HepG2 (cell line): ENCODE results near the gene CDH13. TPM values are rescaled to one million over a fixed set of nuclear protein-coding genes. Genes with fewer than 3 reads are reported as not detected.

Source experiments
- ATAC-seq: fragments of 200-7000 bp; cut with Tn5 transposase; 3 replicates; pipeline ENCODE4 v1.9.1; 2020; ENCODE audit warnings: mild to moderate bottlenecking, moderate library complexity
- BruUV-seq: library from RNA; stranded (reverse); fragments of 400-500 nt; replicated peaks from 2 replicates; lab custom pipeline; 2021; lab: Mats Ljungman, UMichigan
- CTCF ChIA-PET: fragments of 300-600 bp; formaldehyde crosslinking; extraction: SDS; loops from one replicate; lab custom pipeline; 2021; ENCODE audit warnings: low total read pairs, inconsistent platforms, low intra/inter-chr PET ratio; lab: Yijun Ruan, JAX
- POLR2A ChIA-PET: fragments of 350-600 bp; sonication (Branson Sonifier 250); formaldehyde crosslinking; loops from one replicate; lab custom pipeline; 2020; ENCODE audit warnings: antibody characterized with exemption, inconsistent platforms; lab: Yijun Ruan, JAX
- DNase-seq: peaks from one replicate; pipeline ENCODE4 v3.0.0-alpha.2; 2015; ENCODE audit warnings: low spot score
- FAIRE-seq: peaks from 3 replicates; lab custom pipeline; 2011; peaks lifted over from hg19 to GRCh38; lab: Jason Lieb, UNC
- H2AFZ ChIP-seq: one replicate; pipeline ENCODE4 v1.6.1; 2011; ENCODE audit warnings: low read length, inconsistent platforms
- H3K27ac ChIP-seq: fragments of 300-600 bp; 3 replicates; pipeline ENCODE4 v1.8.0; 2011; ENCODE audit warnings: mixed run types, mild to moderate bottlenecking, mixed read lengths, low read length, inconsistent platforms; ENCODE audit not compliant: insufficient read depth; ENCODE audit errors: extremely low read length
- H3K27me3 ChIP-seq, 2 experiments: fragments of 200-600 bp in 1 of 2; 2 replicates in 1 of 2; 3 replicates in 1 of 2; pipeline versions ENCODE4 v1.6.0 to v1.8.0; 2011; ENCODE audit warnings: low read length in 2 of 2, mild to moderate bottlenecking in 2 of 2, moderate library complexity in 2 of 2, inconsistent platforms in 1 of 2; ENCODE audit not compliant: insufficient read depth in 2 of 2, control insufficient read depth in 1 of 2
- H3K36me3 ChIP-seq, 2 experiments: fragments of 200-600 bp in 1 of 2; replicated peaks in 1 of 2; 2 replicates in 1 of 2; 3 replicates in 1 of 2; pipeline versions ENCODE4 v1.5.1 to v1.8.0; 2011; ENCODE audit warnings: low read length in 2 of 2, inconsistent platforms in 1 of 2; ENCODE audit not compliant: insufficient read depth in 2 of 2, control insufficient read depth in 1 of 2
- H3K4me1 ChIP-seq: 2 replicates; pipeline ENCODE4 v1.5.1; 2012; ENCODE audit warnings: low read length, inconsistent platforms; ENCODE audit not compliant: insufficient read depth
- H3K4me2 ChIP-seq: 2 replicates; pipeline ENCODE4 v1.6.0; 2011; ENCODE audit warnings: low read depth, low read length, inconsistent platforms
- H3K4me3 ChIP-seq, 3 experiments: fragments of 200-600 bp in 1 of 3; sonication (generic), shearing (Covaris generic) in 1 of 3; replicated peaks in 1 of 3; 2 replicates each; pipeline ENCODE4 v1.5.1; 2011 to 2016; ENCODE audit warnings: low read length in 3 of 3, inconsistent platforms in 2 of 3, low read depth in 2 of 3, mild to moderate bottlenecking in 2 of 3, control low read depth in 1 of 3, mixed read lengths in 1 of 3; ENCODE audit not compliant: insufficient read depth in 1 of 3
- H3K79me2 ChIP-seq: one replicate; pipeline ENCODE4 v1.6.1; 2011; ENCODE audit warnings: low read length, inconsistent platforms; ENCODE audit not compliant: insufficient read depth
- H3K9ac ChIP-seq: 2 replicates; pipeline ENCODE4 v1.6.0; 2011; ENCODE audit warnings: mild to moderate bottlenecking, low read depth, low read length, inconsistent platforms; ENCODE audit not compliant: insufficient read depth
- H3K9me3 ChIP-seq: 2 replicates; pipeline ENCODE4 v1.5.1; 2012; ENCODE audit warnings: mild to moderate bottlenecking, low read length
- H4K20me1 ChIP-seq: 2 replicates; pipeline ENCODE4 v1.6.0; 2011; ENCODE audit warnings: inconsistent platforms, mild to moderate bottlenecking, low read length, moderate library complexity; ENCODE audit not compliant: insufficient read depth
- CERS6 ChIP-seq: sonication (generic); formaldehyde crosslinking; IDR thresholded peaks from 2 replicates; pipeline ENCODE4 v1.5.0; 2020; ENCODE audit warnings: missing genetic modification reagents
- CSRNP1 ChIP-seq: sonication (generic); formaldehyde crosslinking; IDR thresholded peaks from 2 replicates; pipeline ENCODE4 v1.8.1; 2023; ENCODE audit warnings: mild to moderate bottlenecking, missing genetic modification reagents
- GABPB1 ChIP-seq: IDR thresholded peaks from 2 replicates; pipeline ENCODE4 v1.6.1; 2016; ENCODE audit warnings: mild to moderate bottlenecking, missing genetic modification reagents, moderate library complexity, missing compliant biosample characterization
- NR3C1 ChIP-seq: sonication (generic); formaldehyde crosslinking; IDR thresholded peaks from 2 replicates; pipeline ENCODE4 v1.4.0; 2020; ENCODE audit warnings: missing genetic modification reagents
- SOX6 ChIP-seq, 2 experiments: fragments of 450-650 bp in 1 of 2; sonication (generic) in 1 of 2; formaldehyde crosslinking in 1 of 2; IDR thresholded peaks; 2 replicates each; pipeline versions ENCODE4 v1.4.0 to v1.6.1; 2017 to 2020; ENCODE audit warnings: antibody characterized with exemption in 1 of 2, mild to moderate bottlenecking in 1 of 2, missing genetic modification reagents in 1 of 2
- THAP8 ChIP-seq: sonication (generic); formaldehyde crosslinking; IDR thresholded peaks from 2 replicates; pipeline ENCODE4 v1.5.1; 2020; ENCODE audit warnings: missing genetic modification reagents, mild to moderate bottlenecking, borderline replicate concordance
- ZNF567 ChIP-seq: sonication (generic); formaldehyde crosslinking; IDR thresholded peaks from 2 replicates; pipeline ENCODE4 v1.8.1; 2023; ENCODE audit warnings: mild to moderate bottlenecking, missing genetic modification reagents, borderline replicate concordance
- ZNF670 ChIP-seq: sonication (generic); formaldehyde crosslinking; IDR thresholded peaks from 2 replicates; pipeline ENCODE4 v1.8.0; 2022; ENCODE audit warnings: mild to moderate bottlenecking, missing genetic modification reagents, borderline replicate concordance
- WGBS: methylation state at CpG from one replicate; pipeline ENCODE4 v1.1.6; 2017; ENCODE audit warnings: low lambda C conversion rate; 5-methylcytosine and 5-hydroxymethylcytosine counted together
- in situ Hi-C: cut with HindIII; loops from 2 replicates; pipeline ENCODE4 v1.10.0; 2017; ENCODE audit warnings: low pct_unique_long_range_greater_than_20kb; ENCODE audit not compliant: extremely low pct_ligation_motif_present
- intact Hi-C: fragments of 100-400 bp; cut with micrococcal nuclease; formaldehyde crosslinking; loops from one replicate; pipeline ENCODE4 v1.10.0; 2022; ENCODE audit not compliant: unreplicated experiment
- polyA plus RNA-seq, 8 experiments: library from polyadenylated mRNA; depleted of rRNA in 3 of 8; stranded (reverse) in 7 of 8; unstranded in 1 of 8; fragments of >200 nt; fragmentation: Illumina TruSeq in 4 of 8; extraction: Trizol in 4 of 8; gene quantifications; 2 replicates each; pipeline versions ENCODE4 v1.2.1 to v1.2.3, GENCODE V29; 2011 to 2016; ENCODE audit warnings: low read depth in 4 of 8, missing spikeins in 1 of 8, mixed read lengths in 1 of 8; ENCODE audit not compliant: insufficient read depth in 1 of 8
- total RNA-seq, 5 experiments: library from RNA; depleted of rRNA; stranded (reverse); fragments of >200 nt; fragmentation: Illumina TruSeq; extraction: Trizol; gene quantifications; 2 replicates each; pipeline ENCODE4 v1.2.3, GENCODE V29; 2016; ENCODE audit warnings: low read depth in 1 of 5

Gene CDH13
- total and polyA plus RNA-seq, 2 of the 13 experiments (the other 11 are each of a cell fraction or from before 2014, with no cell fraction given), result not detected

GRCh38 chr16:82715160-82715559 lies 88.4 kb downstream of the CDH13 start (continued):
- TF ChIP-seq CSRNP1 (CRISPR knock-in tag) (no peak), ZNF567 (no peak), CERS6 (CRISPR knock-in tag) (no peak), NR3C1 (no peak)

GRCh38 chr16:82715833-82716232 lies 89.1 kb downstream of the CDH13 start:
- H3K27ac ChIP-seq, result no peak overlapping the region
- CTCF ChIA-PET, result no interaction called here
- DNase-seq (no peak), FAIRE-seq (no peak), ATAC-seq (no peak)
- H3K9me3 ChIP-seq, result no peaks in the 10 kb centered on the region
- peaks cover 0 to 5% of the 10 kb centered on the region in 2 experiments; a peak in 2 of 5 replicates for H3K27me3 ChIP-seq
- no peak overlapping the region for H3K4me3 ChIP-seq
- 12% methylated on average over 3 of the region's 3 CpGs for WGBS
- H4K20me1 ChIP-seq, result no peaks in the 10 kb centered on the region
- no peaks in the 10 kb centered on the region for H3K79me2 ChIP-seq
- in situ Hi-C loops, result no loop called here
- intact Hi-C loops, result no loop called here
- no peak overlapping the region for H2AFZ ChIP-seq
- H3K36me3 ChIP-seq, result no peaks in the 10 kb centered on the region
- TF ChIP-seq ZNF670 (CRISPR knock-in tag) (no peak), GABPB1 (CRISPR knock-in tag) (no peak), SOX6 (IDR thresholded peaks at IDR 0.05) (no peak), SOX6 (CRISPR knock-in tag; IDR thresholded peaks at IDR 0.05) (no peak), THAP8 (no peak)
- POLR2A ChIA-PET, result no interaction called here
- H3K4me2 ChIP-seq, result no peak overlapping the region
- BruUV-seq, result no TSS peak
- H3K9ac ChIP-seq, result no peak overlapping the region
- no peaks in the 10 kb centered on the region for H3K4me1 ChIP-seq
